NB4 (cell line): ENCODE measurements around the gene MECP2.

Source experiments
- DNase-seq: peaks from one replicate; pipeline ENCODE4 v3.0.0; 2010; ENCODE audit warnings: low read depth
- H3K4me3 ChIP-seq: one replicate; pipeline ENCODE4 v1.5.1; 2011; ENCODE audit warnings: mild to moderate bottlenecking, low read depth, low read length, moderate library complexity
- MYC ChIP-seq: IDR thresholded peaks from 2 replicates; pipeline ENCODE4 v1.6.1; 2011; ENCODE audit warnings: low read depth, low read length
- POLR2A ChIP-seq: IDR thresholded peaks from 2 replicates; pipeline ENCODE4 v1.6.1; 2011; ENCODE audit warnings: mild to moderate bottlenecking; ENCODE audit not compliant: insufficient read length; ENCODE audit errors: extremely low read depth
- TF ChIP-seq, protein P1 (sequence below): IDR thresholded peaks from 2 replicates; pipeline ENCODE4 v1.6.1; 2011; ENCODE audit warnings: low read depth, low read length
- TF ChIP-seq, protein P2 (sequence below): IDR thresholded peaks from one replicate; pipeline ENCODE4 v1.5.1; 2012; ENCODE audit warnings: low read depth, low read length

The MECP2 gene

DNA sequence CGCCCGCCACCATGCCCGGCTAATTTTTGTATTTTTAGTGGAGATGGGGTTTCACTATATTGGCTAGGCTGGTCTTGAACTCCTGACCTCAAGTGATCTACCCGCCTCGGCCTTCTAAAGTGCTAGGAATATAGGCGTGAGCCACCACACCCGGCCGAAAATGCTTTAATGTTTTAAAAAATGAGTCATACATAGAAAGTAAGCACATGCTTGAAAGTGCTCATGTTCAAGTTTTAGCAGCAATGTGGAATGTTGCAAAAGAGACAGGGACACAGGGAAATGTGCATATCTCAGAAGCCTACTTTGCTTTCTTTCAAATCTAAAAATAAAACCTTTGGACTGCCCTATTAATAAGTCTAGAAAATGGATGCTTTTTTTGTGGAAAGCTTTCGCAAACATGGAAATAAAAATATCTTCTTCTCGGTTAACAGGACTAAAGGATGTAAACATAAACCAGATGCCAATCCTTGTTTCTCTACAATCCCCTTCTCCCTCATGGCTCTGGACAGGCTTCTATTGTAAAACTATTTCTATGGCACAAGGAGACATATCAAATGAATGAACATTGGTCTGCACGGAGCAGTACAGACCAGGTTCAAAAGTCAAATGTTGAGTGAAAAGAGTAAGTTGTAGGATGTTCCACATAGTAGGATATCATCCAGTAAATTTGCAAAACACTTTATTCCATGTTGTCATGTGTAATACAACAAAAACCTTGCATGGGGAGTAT lies 15.0 kb downstream of the MECP2 start:
- TF ChIP-seq POLR2A = no peak
- TF ChIP-seq, protein P1, sequence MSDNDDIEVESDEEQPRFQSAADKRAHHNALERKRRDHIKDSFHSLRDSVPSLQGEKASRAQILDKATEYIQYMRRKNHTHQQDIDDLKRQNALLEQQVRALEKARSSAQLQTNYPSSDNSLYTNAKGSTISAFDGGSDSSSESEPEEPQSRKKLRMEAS = no peak
- TF ChIP-seq, protein P2, sequence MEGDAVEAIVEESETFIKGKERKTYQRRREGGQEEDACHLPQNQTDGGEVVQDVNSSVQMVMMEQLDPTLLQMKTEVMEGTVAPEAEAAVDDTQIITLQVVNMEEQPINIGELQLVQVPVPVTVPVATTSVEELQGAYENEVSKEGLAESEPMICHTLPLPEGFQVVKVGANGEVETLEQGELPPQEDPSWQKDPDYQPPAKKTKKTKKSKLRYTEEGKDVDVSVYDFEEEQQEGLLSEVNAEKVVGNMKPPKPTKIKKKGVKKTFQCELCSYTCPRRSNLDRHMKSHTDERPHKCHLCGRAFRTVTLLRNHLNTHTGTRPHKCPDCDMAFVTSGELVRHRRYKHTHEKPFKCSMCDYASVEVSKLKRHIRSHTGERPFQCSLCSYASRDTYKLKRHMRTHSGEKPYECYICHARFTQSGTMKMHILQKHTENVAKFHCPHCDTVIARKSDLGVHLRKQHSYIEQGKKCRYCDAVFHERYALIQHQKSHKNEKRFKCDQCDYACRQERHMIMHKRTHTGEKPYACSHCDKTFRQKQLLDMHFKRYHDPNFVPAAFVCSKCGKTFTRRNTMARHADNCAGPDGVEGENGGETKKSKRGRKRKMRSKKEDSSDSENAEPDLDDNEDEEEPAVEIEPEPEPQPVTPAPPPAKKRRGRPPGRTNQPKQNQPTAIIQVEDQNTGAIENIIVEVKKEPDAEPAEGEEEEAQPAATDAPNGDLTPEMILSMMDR = no peak
- TF ChIP-seq MYC = no peak
- no peak overlapping the region for H3K4me3 ChIP-seq
- no peak for DNase-seq

DNA sequence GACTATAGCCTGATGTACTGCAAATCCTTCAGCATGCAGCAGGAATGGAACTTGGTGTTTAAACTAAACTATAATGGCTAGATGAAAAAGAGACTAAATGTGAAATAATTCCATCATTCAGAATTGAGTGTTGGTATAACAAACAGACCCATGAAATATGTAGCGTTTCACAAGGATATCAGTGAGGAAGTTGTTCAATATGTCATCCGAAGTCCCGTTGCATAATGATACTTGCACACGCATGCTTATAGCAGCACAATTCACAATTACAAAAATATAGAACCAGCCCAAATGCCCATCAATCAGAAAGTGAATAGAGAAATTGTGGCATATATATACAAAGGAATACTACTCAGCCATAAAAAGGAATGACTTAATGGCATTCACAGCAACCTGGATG lies 20.4 kb downstream of the MECP2 start:
- no peak for DNase-seq
- TF ChIP-seq, protein P1 = no peak
- TF ChIP-seq MYC = no peak
- no peak for TF ChIP-seq POLR2A
- TF ChIP-seq, protein P2 = no peak

DNA sequence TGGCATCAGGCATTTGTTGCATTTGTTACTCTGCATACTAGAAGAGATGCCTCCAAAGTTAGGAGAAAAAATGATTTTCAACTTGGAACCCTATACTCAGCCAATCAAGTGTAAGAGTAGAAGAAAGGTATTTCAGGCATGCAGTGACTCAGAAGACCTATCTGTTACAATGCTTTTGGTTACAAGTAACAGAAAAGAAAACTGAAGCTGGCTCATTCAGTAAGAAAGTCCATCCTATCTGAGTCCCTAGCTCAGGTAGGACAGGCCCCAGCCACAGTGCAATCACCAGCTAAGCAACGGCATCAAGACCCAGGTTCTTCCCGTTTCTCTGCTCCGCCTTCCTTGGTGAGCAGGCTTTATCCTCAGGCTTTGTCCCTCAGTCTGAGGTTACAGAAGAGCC lies 23.3 kb downstream of the MECP2 start:
- TF ChIP-seq, protein P2 = no peak
- no peak for TF ChIP-seq MYC
- TF ChIP-seq, protein P1 = no peak
- no peak for TF ChIP-seq POLR2A
- DNase-seq = no peak
- H3K4me3 ChIP-seq = no peak overlapping the region

More for the DNA sequence above, 20.4 kb downstream of the MECP2 start:
- no peak overlapping the region for H3K4me3 ChIP-seq

DNA sequence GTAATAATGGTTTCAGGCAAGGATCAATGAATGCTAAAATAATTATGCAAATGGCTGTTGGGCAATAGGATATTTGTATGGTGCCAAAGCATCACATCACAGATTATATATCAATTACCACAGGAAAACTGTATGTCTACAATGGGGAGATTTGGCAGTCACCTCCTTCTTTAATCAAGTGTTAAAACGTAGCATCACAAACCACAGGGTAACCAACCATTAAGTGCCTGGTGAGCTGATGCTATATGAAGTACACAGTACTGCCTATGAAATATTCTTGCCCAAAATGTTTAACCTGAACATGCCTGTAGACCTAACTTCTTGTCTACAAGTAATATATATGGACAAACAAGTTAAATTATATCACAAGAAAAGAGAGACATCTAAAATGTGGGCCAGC lies 25.3 kb downstream of the MECP2 start:
- no peak for DNase-seq
- no peak overlapping the region for H3K4me3 ChIP-seq
- TF ChIP-seq, protein P1 = no peak
- TF ChIP-seq MYC (no peak), POLR2A (no peak)
- TF ChIP-seq, protein P2 = no peak

DNA sequence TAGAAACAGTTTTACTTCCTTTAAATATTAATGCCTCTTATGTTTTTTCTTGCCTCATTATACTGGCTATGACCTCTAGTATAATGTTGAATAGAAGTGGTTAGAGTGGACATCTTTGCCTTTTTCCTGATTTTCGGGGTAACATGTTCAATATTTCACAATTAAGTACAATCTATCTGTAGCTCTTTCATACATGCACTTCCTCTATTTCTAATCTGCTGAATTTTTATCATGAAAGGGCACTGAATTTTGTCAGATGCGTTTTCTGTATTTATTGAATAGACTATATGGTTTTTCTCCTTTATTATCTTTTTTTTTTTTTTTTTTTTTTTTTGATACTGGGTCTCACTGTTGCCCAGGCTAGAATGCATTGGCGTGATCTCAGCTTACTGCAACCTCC lies 29.0 kb downstream of the MECP2 start:
- DNase-seq = peak; percentile 9
- no peak overlapping the region for H3K4me3 ChIP-seq
- TF ChIP-seq MYC (no peak), POLR2A (no peak)
- TF ChIP-seq, protein P2 = no peak
- TF ChIP-seq, protein P1 = no peak
